Activated CD4-positive, alpha-beta T cell treated with anti-CD3 and anti-CD28 coated beads for 48 hours (primary cell): ENCODE data around the gene LCLAT1.

Experiments used
- DNase-seq: peaks from one replicate; pipeline ENCODE4 v3.0.0-alpha.2; 2020

The LCLAT1 gene

GRCh38 chr2:30527411-30527810, 80.4 kb downstream of the LCLAT1 start:
- DNase-seq = no peak

- DNase-seq = no peak
Measured at GRCh38 chr2:30527859-30528258, 80.8 kb downstream of the LCLAT1 start.

GRCh38 chr2:30530346-30530745, 83.3 kb downstream of the LCLAT1 start:
- DNase-seq = no peak

- DNase-seq = no peak
Measured at GRCh38 chr2:30541680-30542079, 94.6 kb downstream of the LCLAT1 start.

GRCh38 chr2:30545875-30546274, 98.8 kb downstream of the LCLAT1 start:
- DNase-seq = no peak

- no peak for DNase-seq
Measured at GRCh38 chr2:30548386-30548785, 101.3 kb downstream of the LCLAT1 start.

GRCh38 chr2:30549096-30549495, 102.0 kb downstream of the LCLAT1 start:
- no peak for DNase-seq

- DNase-seq = no peak
Measured at GRCh38 chr2:30559544-30560275, 112.7 kb downstream of the LCLAT1 start.

GRCh38 chr2:30561349-30561748, 114.3 kb downstream of the LCLAT1 start:
- DNase-seq = no peak

- DNase-seq = peak; percentile 17
Measured at GRCh38 chr2:30565851-30566358, 118.9 kb downstream of the LCLAT1 start.

- DNase-seq = no peak
Measured at GRCh38 chr2:30566631-30567030, 119.6 kb downstream of the LCLAT1 start.

GRCh38 chr2:30567317-30567716, 120.3 kb downstream of the LCLAT1 start:
- DNase-seq = no peak

- DNase-seq = no peak
Measured at GRCh38 chr2:30569946-30570345, 122.9 kb downstream of the LCLAT1 start.

GRCh38 chr2:30577151-30577550, 130.1 kb downstream of the LCLAT1 start:
- no peak for DNase-seq

GRCh38 chr2:30580391-30580790, 133.3 kb downstream of the LCLAT1 start:
- DNase-seq = no peak

GRCh38 chr2:30582521-30582920, 135.5 kb downstream of the LCLAT1 start:
- DNase-seq = no peak

GRCh38 chr2:30583204-30583749, 136.2 kb downstream of the LCLAT1 start:
- no peak for DNase-seq

GRCh38 chr2:30584116-30584515, 137.1 kb downstream of the LCLAT1 start:
- no peak for DNase-seq

GRCh38 chr2:30588994-30589393, 141.9 kb downstream of the LCLAT1 start:
- no peak for DNase-seq

GRCh38 chr2:30590407-30590806, 143.4 kb downstream of the LCLAT1 start:
- DNase-seq = no peak

- no peak for DNase-seq
Measured at GRCh38 chr2:30591186-30591585, 144.1 kb downstream of the LCLAT1 start.

GRCh38 chr2:30601375-30601774, 154.3 kb downstream of the LCLAT1 start:
- DNase-seq = no peak

GRCh38 chr2:30605197-30605596, 158.2 kb downstream of the LCLAT1 start:
- DNase-seq = no peak

GRCh38 chr2:30608643-30609042, 161.6 kb downstream of the LCLAT1 start:
- DNase-seq = no peak

- no peak for DNase-seq
Measured at GRCh38 chr2:30611583-30611982, 164.5 kb downstream of the LCLAT1 start.
